Jurkat, Clone E6-1 (cell line): Measurements from ENCODE around the gene FAM204A.
A peak's percentile ranks its signal among the peaks of the same experiment; 100 is the strongest.

Experiments
- DNase-seq: peaks from one replicate; pipeline ENCODE4 v3.0.0-alpha.2; 2011; ENCODE audit warnings: low read depth, low spot score
- H3K4me3 ChIP-seq: 2 replicates; pipeline ENCODE4 v1.5.1; 2011; ENCODE audit warnings: mild to moderate bottlenecking, low read length, control low read depth, moderate library complexity

FAM204A gene

GRCh38 chr10:118256825-118257570, 85.1 kb downstream of the FAM204A start:
- DNase-seq: peak; percentile 9
- no peak overlapping the region for H3K4me3 ChIP-seq

GRCh38 chr10:118256209-118256608, 85.9 kb downstream of the FAM204A start:
- DNase-seq: no peak

GRCh38 chr10:118255355-118255754, 86.8 kb downstream of the FAM204A start:
- no peak for DNase-seq
- H3K4me3 ChIP-seq: no peak overlapping the region

More at GRCh38 chr10:118256209-118256608, 85.9 kb downstream of the FAM204A start:
- H3K4me3 ChIP-seq: no peak overlapping the region

GRCh38 chr10:118254654-118255053, 87.5 kb downstream of the FAM204A start:
- no peak for DNase-seq
- H3K4me3 ChIP-seq: no peak overlapping the region

- DNase-seq: no peak
- H3K4me3 ChIP-seq: no peak overlapping the region
Observed at GRCh38 chr10:118253397-118253796, 88.7 kb downstream of the FAM204A start.

GRCh38 chr10:118251791-118252190, 90.3 kb downstream of the FAM204A start:
- no peak for DNase-seq
- H3K4me3 ChIP-seq: no peak overlapping the region

- DNase-seq: no peak
Observed at GRCh38 chr10:118249714-118250113, 92.4 kb downstream of the FAM204A start.

More at GRCh38 chr10:118249714-118250113, 92.4 kb downstream of the FAM204A start:
- H3K4me3 ChIP-seq: no peak overlapping the region
